GM10266 (cell line): ENCODE results near the gene TRMT2A.

ENCODE experiments used
- DNase-seq: peaks from one replicate; pipeline ENCODE4 v3.0.0; 2012; ENCODE audit errors: extremely low spot score
- CTCF ChIP-seq: IDR thresholded peaks from 2 replicates; pipeline ENCODE4 v1.5.1; 2012; ENCODE audit warnings: mild to moderate bottlenecking, low read depth; ENCODE audit not compliant: control insufficient read depth, insufficient read depth; ENCODE audit errors: missing control alignments

The TRMT2A gene

GRCh38 chr22:20154602-20155187, 37.7 kb upstream of the TRMT2A start:
- no peak for DNase-seq

GRCh38 chr22:20153945-20154344, 36.9 kb upstream of the TRMT2A start:
- peak; percentile 6 for TF ChIP-seq CTCF
- no peak for DNase-seq

More at GRCh38 chr22:20154602-20155187, 37.7 kb upstream of the TRMT2A start:
- TF ChIP-seq CTCF = no peak

- no peak for DNase-seq
- TF ChIP-seq CTCF = no peak
These were observed 35.5 kb upstream of the TRMT2A start for GRCh38 chr22:20152464-20152890.

- TF ChIP-seq CTCF = no peak
- no peak for DNase-seq
These were observed 34.2 kb upstream of the TRMT2A start for GRCh38 chr22:20151276-20151588.

GRCh38 chr22:20150381-20151275, 33.6 kb upstream of the TRMT2A start, which contains the start of gene CCDC188:
Gene CCDC188 (minus strand): TSS chr22:20151055. CDS start chr22:20150986, 69 bp downstream.
- DNase-seq = no peak
- TF ChIP-seq CTCF = no peak

GRCh38 chr22:20149257-20150250, 32.5 kb upstream of the TRMT2A start:
- DNase-seq = no peak

More at GRCh38 chr22:20149257-20150250, 32.5 kb upstream of the TRMT2A start:
- TF ChIP-seq CTCF = no peak
